Measurements from ENCODE around the gene NBEAL2.

DNA sequence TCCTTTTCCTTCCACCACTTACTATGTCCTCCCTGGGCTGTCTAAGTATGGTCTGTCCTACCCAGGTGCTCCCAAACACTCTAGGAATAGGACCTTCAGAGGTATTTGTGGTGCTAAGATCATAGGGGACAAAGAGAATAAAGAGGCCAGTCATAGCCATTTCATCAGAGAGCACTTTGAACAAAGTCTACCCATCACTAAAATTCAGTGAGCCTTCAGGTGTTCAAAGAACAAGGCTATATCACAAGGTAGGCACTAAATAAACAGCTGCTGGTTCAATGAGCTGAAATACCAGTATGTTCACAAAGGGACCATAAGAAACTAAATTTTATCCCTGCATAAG is 38.8 kb downstream of the NBEAL2 start:
- TF ChIP-seq, protein P1, sequence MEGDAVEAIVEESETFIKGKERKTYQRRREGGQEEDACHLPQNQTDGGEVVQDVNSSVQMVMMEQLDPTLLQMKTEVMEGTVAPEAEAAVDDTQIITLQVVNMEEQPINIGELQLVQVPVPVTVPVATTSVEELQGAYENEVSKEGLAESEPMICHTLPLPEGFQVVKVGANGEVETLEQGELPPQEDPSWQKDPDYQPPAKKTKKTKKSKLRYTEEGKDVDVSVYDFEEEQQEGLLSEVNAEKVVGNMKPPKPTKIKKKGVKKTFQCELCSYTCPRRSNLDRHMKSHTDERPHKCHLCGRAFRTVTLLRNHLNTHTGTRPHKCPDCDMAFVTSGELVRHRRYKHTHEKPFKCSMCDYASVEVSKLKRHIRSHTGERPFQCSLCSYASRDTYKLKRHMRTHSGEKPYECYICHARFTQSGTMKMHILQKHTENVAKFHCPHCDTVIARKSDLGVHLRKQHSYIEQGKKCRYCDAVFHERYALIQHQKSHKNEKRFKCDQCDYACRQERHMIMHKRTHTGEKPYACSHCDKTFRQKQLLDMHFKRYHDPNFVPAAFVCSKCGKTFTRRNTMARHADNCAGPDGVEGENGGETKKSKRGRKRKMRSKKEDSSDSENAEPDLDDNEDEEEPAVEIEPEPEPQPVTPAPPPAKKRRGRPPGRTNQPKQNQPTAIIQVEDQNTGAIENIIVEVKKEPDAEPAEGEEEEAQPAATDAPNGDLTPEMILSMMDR (IDR thresholded peaks at IDR 0.05; ENCODE audit: insufficient read depth, low read length, poor library complexity, severe bottlenecking), result no peak
- no peak for TF ChIP-seq EZH2phosphoT487 (conservative IDR thresholded peaks at IDR 0.05; ENCODE audit: low read length)

Data from SU-DHL-6 (cell line).